Osteoblast (primary cell): ENCODE measurements around the gene GPN3. TPM values are rescaled to one million over a fixed set of nuclear protein-coding genes. Genes with fewer than 3 reads are reported as not detected.
A peak's percentile ranks its signal among the peaks of the same experiment; 100 is the strongest.
"Not testable (repeated sequence)": the region's sequence is repeated elsewhere in the genome, so short reads cannot be mapped to it uniquely, and the experiment has no call there.

Source experiments
- DNase-seq: peaks from one replicate; pipeline ENCODE4 v3.0.0; 2011; ENCODE audit warnings: low spot score, mixed read lengths; ENCODE audit not compliant: insufficient read length; ENCODE audit errors: missing footprints
- H2AFZ ChIP-seq: 2 replicates; pipeline ENCODE4 v1.6.0; 2011; ENCODE audit warnings: mild to moderate bottlenecking, low read length
- H3K27ac ChIP-seq: 2 replicates; pipeline ENCODE4 v1.5.1; 2011; ENCODE audit warnings: mild to moderate bottlenecking, low read depth, low read length, moderate library complexity
- H3K27me3 ChIP-seq: 2 replicates; pipeline ENCODE4 v1.6.0; 2012; ENCODE audit warnings: mild to moderate bottlenecking, control low read depth, inconsistent platforms, low read length, moderate library complexity; ENCODE audit not compliant: insufficient read depth
- H3K36me3 ChIP-seq: 2 replicates; pipeline ENCODE4 v1.5.1; 2011; ENCODE audit warnings: mild to moderate bottlenecking, low read length, control low read depth, moderate library complexity; ENCODE audit not compliant: insufficient read depth
- H3K4me1 ChIP-seq: 2 replicates; pipeline ENCODE4 v1.5.1; 2011; ENCODE audit warnings: mild to moderate bottlenecking, low read length, control low read depth, moderate library complexity; ENCODE audit not compliant: insufficient read depth
- H3K4me2 ChIP-seq: 2 replicates; pipeline ENCODE4 v1.6.0; 2011; ENCODE audit warnings: mild to moderate bottlenecking, low read length; ENCODE audit not compliant: insufficient read depth
- H3K4me3 ChIP-seq: fragments of 200-600 bp; sonication (generic); 3 replicates; pipeline ENCODE4 v1.5.1; 2012; ENCODE audit warnings: mild to moderate bottlenecking, low read length, inconsistent platforms; ENCODE audit not compliant: insufficient read depth
- H3K79me2 ChIP-seq: 2 replicates; pipeline ENCODE4 v1.6.0; 2012; ENCODE audit warnings: mild to moderate bottlenecking, low read length, control low read depth, inconsistent platforms; ENCODE audit not compliant: insufficient read depth
- H3K9me3 ChIP-seq: 2 replicates; pipeline ENCODE4 v1.5.1; 2011; ENCODE audit warnings: low read depth, low read length, control low read depth
- H4K20me1 ChIP-seq: 2 replicates; pipeline ENCODE4 v1.6.0; 2012; ENCODE audit warnings: mild to moderate bottlenecking, low read length, control low read depth; ENCODE audit not compliant: insufficient read depth
- total RNA-seq: library from RNA; depleted of rRNA; stranded (reverse); fragments of >200 nt; gene quantifications from 2 replicates; pipeline ENCODE4 v1.2.3, GENCODE V29; 2012
- TF ChIP-seq, protein P1 (sequence below): IDR thresholded peaks from 2 replicates; pipeline ENCODE4 v1.5.1; 2011; ENCODE audit warnings: mild to moderate bottlenecking, low read depth, low read length, moderate library complexity; ENCODE audit errors: extremely low read depth

Gene GPN3
- total RNA-seq, 1 donor: 12.3 TPM

- peaks cover 55% of the 10 kb centered on the region for H3K36me3 ChIP-seq
- no peaks in the 10 kb centered on the region for H3K27me3 ChIP-seq
- no peak overlapping the region for H3K27ac ChIP-seq
- no peak overlapping the region for H3K4me2 ChIP-seq
- H3K79me2 ChIP-seq: peaks cover 4% of the 10 kb centered on the region
- TF ChIP-seq, protein P1, sequence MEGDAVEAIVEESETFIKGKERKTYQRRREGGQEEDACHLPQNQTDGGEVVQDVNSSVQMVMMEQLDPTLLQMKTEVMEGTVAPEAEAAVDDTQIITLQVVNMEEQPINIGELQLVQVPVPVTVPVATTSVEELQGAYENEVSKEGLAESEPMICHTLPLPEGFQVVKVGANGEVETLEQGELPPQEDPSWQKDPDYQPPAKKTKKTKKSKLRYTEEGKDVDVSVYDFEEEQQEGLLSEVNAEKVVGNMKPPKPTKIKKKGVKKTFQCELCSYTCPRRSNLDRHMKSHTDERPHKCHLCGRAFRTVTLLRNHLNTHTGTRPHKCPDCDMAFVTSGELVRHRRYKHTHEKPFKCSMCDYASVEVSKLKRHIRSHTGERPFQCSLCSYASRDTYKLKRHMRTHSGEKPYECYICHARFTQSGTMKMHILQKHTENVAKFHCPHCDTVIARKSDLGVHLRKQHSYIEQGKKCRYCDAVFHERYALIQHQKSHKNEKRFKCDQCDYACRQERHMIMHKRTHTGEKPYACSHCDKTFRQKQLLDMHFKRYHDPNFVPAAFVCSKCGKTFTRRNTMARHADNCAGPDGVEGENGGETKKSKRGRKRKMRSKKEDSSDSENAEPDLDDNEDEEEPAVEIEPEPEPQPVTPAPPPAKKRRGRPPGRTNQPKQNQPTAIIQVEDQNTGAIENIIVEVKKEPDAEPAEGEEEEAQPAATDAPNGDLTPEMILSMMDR: no peak
- DNase-seq: peak; percentile 72
- no peaks in the 10 kb centered on the region for H4K20me1 ChIP-seq
- no peak overlapping the region for H2AFZ ChIP-seq
- H3K4me1 ChIP-seq: peaks cover 14% of the 10 kb centered on the region
- H3K9me3 ChIP-seq: no peaks in the 10 kb centered on the region
- H3K4me3 ChIP-seq: no peak overlapping the region
Observed at GRCh38 chr12:110436231-110436630, 31.8 kb downstream of the GPN3 start.

DNA sequence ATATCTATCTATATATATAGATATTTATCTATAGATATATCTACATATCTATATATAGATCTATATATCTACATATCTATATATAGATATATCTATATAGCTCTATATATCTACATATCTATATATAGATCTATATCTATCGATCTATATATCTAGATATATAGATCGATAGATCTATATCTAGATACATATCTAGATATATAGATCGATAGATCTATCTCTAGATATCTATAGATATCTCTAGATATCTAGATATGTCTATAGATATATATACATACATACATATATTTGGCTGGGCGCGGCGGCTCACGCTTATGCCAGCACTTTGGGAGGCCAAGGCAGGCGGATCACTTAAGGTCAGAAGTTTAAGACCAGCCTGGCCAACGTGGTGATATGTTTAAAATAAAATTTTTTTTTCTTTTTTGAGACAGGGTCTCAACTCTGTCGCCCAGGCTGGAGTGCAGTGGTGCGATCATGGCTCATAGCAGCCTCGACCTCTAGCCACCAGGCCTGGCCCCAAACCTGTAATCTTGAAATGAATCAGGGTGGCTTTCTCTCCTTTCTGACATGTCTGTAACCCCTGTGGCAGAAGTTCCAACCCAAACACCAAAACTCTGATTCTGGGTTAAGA is 36.0 kb downstream of the GPN3 start:
- Histone ChIP-seq H4K20me1 (no peaks in the 10 kb centered on the region), H3K4me1 (peaks cover 17% of the 10 kb centered on the region), H2AFZ (no peak overlapping the region), H3K4me2 (peak overlapping the region; percentile 67), H3K9me3 (no peaks in the 10 kb centered on the region), H3K79me2 (no peaks in the 10 kb centered on the region), H3K27me3 (no peaks in the 10 kb centered on the region), H3K27ac (no peak overlapping the region), H3K4me3 (no peak overlapping the region), H3K36me3 (peaks cover 22% of the 10 kb centered on the region)
- TF ChIP-seq, protein P1: no peak
- no peak for DNase-seq

GRCh38 chr12:110429676-110430075 is 38.4 kb downstream of the GPN3 start:
- H3K4me1 ChIP-seq, H3K79me2 ChIP-seq, H3K9me3 ChIP-seq, H3K4me2 ChIP-seq, H2AFZ ChIP-seq, H3K27me3 ChIP-seq, H3K4me3 ChIP-seq, DNase-seq, H4K20me1 ChIP-seq, H3K36me3 ChIP-seq, H3K27ac ChIP-seq: not testable (repeated sequence)

GRCh38 chr12:110426406-110426805 is 41.7 kb downstream of the GPN3 start:
- TF ChIP-seq, protein P1: no peak
- Histone ChIP-seq H3K79me2 (no peaks in the 10 kb centered on the region), H4K20me1 (no peaks in the 10 kb centered on the region), H3K27ac (no peak overlapping the region), H3K4me2 (no peak overlapping the region), H3K4me3 (no peak overlapping the region), H2AFZ (no peak overlapping the region), H3K9me3 (no peaks in the 10 kb centered on the region), H3K27me3 (peaks cover 9% of the 10 kb centered on the region), H3K36me3 (no peaks in the 10 kb centered on the region), H3K4me1 (peaks cover 4% of the 10 kb centered on the region)
- DNase-seq: no peak
